GM18519 (cell line): ENCODE data around the gene MEGF10.

Experiments used
- ATAC-seq: cut with Tn5 transposase; IDR thresholded peaks from one replicate; pipeline ENCODE4 v1.9.1; 2021; ENCODE audit warnings: mild to moderate bottlenecking, moderate library complexity; ENCODE audit not compliant: unreplicated experiment, low FRiP score

Gene MEGF10

DNA sequence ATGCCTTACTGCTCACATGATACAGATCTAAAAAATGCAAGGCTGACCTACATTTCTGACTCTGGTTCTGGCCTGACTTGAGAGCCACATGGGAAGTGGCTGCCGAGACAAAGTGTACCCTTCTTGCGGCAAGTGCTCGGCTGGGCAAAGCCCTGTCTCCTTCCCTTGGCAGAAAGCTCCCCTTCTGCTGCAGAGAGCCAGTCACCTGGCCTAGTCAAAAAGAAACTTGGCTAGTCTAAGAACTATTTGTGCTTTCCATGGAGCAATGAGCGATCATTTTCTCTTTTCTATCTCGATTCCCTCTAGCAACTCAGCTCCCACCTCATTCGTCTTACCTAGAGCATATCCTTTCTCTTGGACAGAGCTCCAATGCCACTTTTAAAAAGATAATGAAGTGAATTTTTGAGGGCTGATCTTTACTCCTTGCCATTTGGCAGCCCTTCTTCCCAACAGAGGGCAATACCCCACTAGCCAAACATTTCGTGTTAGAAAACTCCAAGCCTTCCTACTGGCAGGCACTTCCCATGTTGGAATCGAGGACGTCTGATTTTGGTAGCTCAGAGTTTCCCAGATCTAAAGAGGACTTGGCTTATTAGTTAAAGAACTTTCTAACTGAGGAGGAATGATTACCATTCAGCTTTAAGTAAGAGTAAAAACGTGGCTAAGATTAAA is 118.8 kb downstream of the MEGF10 start:
- no peak for ATAC-seq

DNA sequence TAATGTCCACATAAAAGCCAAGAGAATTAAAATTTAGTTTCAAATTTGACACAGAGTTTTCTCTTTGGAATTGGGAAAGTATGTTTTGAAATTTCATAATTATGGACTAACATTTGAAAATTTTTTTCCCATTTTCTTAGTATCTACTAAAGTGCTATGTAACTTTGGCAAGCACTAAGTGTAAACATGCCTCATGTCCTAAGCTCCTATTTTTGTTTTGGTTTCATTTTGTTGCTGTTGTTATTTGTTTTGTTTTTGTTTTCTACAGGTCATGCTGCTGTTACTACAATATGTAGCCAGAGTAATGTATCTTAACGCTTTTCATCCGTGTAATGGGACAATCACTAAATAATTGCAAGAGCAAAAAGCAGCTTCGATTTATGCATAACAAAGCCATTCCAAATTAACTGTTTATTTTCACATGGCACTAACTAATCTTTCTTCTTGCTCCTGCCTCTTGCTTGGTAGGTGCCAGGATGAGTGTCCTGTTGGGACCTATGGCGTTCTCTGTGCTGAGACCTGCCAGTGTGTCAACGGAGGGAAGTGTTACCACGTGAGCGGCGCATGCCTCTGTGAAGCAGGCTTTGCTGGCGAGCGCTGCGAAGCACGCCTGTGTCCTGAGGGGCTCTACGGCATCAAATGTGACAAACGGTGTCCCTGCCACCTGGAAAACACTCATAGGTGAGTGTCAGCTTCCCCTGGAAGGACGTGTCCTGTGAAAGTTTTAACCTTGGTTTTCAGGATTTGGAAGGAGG is 119.5 kb downstream of the MEGF10 start:
- no peak for ATAC-seq

DNA sequence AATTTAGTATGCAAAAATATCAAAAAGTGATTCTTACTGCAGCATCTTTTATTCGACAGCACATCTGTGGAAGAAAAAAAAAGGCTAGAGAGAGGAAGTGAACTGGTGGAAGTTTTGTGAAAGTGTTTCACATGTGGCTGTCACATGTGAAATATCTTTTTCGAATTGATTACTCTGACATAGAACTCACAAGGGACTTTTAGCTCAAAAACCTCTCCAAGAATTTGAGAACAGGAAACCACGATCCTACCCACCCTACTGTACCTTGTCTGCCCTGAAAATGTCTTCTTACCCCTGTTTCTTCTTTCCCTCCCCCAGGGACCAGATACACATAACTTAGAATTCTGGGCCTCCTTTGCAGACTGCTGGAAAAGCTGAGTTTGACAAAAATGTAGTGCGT is 120.4 kb downstream of the MEGF10 start:
- no peak for ATAC-seq

DNA sequence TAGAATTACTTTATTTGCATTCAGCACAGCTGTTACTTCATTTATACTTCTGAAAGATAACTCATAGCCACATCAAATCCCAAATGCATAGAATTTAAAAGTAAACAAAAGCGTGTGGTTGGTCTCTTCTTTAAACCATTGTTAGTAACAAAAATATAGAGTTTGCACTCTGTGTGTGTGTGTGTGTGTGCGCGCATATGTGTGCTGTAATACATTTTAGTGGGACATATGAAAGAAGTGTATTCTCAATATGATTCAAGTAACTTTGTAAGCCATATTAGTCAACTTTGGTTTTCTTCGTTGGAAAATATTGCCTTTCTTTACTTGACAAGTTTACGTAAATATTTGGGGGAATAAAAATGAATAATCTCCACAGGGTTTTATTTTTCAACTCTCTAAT is 120.8 kb downstream of the MEGF10 start:
- ATAC-seq = no peak

DNA sequence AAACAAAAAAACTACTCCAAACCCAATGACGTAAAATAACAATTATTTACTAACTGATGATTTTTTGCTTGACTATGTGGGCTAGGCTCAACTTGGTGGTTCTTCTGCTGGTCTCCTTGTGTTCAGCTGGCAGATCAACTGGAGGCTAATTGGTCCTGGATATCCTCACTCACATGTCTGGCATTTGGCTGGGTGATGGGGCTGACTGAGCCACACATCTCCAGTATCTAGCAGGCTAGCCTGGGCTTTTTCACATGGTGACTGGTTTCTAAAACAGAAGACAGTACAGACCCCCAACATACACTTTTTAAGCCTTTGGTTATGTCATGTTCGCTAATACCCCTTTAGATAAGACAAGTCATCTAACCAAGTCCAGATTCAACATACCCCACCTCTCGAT is 122.1 kb downstream of the MEGF10 start:
- ATAC-seq = no peak

DNA sequence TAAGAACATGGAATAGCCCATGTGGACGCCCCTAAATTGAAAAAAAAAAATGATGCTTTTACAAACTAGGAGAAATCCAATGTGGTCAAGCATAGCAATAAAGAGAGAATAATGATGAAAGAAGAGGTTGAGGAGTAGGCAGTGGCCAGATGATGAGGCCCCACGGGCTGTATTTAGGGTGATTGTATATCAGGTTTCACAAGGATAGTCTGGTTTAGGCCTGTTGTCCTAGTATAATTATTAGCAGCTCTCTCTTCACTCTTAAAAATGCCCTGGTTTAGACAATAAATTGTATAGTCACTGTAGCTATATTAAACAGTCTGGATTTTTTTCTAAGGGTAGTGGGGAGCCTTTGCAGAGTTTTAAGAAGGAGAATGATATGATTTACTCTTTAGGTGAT is 124.4 kb downstream of the MEGF10 start:
- no peak for ATAC-seq

DNA sequence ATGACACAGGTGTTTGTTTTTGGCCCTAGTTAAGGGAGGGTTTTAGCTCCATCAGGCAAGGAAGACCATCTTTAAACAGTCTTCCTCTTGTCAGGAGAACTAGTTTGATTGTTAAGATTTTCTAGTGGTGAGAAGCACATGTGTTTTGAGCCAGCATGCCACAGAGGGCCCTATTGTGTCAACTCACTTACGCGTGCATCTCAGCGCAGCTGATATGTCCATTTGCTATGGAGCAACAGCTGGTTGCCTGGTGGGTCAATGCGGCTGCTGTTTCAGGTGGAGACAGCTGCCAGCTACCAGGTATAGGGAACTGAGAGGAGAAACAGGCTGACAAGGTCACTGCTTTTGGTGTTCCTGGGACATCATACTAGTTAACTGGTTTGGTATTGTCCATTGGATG is 126.3 kb downstream of the MEGF10 start:
- no peak for ATAC-seq

DNA sequence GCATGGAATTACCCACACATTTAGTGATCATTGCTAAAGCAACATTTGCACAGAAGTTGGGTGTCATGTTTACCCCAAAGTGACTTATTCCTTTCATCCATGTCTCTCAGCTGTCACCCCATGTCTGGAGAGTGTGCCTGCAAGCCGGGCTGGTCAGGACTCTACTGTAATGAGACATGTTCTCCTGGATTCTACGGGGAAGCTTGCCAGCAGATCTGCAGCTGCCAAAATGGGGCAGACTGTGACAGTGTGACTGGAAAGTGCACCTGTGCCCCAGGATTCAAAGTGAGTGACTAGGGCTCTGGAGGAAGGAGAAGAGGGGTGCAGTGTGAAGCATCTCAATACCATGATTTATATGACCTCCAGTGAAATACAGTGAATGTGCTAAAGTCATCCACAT is 126.9 kb downstream of the MEGF10 start:
- ATAC-seq = no peak

DNA sequence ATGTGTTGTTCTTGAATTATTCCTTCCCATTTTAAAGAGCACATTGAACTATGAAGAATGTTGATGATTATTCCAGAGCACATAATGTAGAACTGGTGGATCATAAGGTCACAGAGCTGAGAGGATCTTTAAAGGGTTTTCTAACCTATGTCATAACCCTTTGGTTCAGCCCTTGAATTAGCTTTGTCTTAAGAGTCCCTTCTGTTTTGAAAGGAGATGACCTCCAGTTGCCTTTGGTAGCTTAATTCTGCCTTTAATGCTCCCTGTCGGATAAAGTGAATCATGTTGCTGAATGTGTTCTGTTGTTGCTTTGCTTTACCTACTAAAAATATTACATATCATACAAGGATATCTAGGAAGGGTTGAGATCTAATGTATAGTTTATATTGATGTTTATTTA is 127.8 kb downstream of the MEGF10 start:
- no peak for ATAC-seq

DNA sequence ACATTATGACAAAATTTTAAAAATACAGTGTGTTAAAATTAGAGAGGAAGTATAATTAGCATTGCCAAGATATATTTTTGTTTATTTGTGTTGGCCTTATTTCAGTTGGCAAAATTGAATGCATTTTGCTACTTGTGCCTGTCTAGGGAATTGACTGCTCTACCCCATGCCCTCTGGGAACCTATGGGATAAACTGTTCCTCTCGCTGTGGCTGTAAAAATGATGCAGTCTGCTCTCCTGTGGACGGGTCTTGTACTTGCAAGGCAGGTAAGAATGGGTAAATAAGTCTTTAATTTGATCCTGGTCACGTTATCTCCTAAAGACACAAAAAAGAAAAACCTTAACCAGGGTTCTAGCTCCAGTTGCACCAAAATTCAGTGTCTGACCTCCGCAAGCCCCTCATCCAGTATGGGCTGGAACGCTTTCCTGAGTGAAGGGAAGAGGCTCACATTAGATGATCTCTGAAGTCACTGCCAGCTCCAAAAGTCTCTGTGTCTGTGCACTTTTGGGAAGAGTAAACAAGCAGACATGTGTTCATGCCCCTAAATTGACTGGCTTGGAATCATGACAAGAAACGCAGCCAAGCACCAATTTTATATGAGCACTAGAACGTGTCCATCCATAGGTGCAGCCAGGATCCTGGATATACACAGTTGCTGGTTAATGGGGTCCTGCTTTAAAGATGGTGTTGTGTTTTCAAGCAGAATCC is 128.5 kb downstream of the MEGF10 start:
- ATAC-seq = no peak

DNA sequence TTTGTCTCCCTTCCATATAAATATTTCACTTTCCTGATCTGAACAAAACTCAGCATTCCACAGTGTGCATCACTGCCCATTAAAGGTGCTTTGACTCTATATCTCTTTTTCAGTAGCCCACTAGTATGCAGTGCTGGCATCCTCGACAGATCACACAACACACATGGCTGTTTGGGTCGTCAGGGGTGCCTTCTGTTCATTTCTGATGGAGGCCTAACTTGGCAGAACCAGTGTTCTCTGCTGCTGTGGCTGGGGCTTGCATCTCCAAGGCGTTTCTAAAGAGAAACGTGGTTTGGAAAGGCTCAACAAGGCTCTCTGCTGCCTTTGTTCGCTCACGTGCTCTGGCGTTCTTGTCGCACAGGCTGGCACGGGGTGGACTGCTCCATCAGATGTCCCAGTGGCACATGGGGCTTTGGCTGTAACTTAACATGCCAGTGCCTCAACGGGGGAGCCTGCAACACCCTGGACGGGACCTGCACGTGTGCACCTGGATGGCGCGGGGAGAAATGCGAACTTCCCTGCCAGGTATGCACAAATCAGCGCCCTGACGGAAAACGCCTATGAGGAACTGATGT is 129.2 kb downstream of the MEGF10 start:
- no peak for ATAC-seq

DNA sequence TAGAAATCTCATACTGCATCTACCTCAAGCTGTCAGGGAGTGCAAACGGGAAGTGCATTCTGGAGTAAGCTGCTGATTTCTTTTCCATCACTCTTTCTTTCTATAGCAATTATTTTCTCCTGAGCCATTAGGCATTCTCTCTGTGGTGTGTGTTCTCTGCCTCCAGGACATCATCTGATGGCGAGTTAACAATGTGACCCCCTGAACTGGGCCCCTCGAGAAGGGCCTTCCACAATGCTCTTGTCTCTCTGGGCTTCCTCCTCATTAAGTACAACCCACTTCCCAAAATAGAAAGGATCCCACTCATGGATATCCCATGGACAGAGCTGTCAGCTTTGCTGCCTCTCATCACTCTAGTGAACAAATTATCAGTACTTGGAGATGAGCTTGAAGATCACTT is 130.2 kb downstream of the MEGF10 start:
- ATAC-seq = no peak

DNA sequence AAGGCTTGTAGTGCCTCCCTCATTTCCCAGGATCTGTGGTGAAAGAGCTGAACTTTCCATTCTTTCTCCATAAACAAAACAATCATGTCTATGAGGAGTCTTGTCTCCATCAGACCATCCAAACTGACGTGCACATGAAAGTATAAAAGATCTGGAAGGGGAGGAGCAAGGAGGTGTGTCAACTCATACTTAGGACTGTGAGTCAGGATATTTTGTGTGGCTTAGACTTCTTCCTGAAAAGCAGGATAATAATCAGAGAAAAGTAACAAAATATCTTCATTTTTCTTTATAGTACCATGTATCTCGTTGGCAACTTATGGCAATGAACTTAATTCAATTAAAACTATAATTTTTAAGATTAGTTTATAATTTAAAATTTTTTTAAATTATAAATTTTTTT is 130.9 kb downstream of the MEGF10 start:
- no peak for ATAC-seq

DNA sequence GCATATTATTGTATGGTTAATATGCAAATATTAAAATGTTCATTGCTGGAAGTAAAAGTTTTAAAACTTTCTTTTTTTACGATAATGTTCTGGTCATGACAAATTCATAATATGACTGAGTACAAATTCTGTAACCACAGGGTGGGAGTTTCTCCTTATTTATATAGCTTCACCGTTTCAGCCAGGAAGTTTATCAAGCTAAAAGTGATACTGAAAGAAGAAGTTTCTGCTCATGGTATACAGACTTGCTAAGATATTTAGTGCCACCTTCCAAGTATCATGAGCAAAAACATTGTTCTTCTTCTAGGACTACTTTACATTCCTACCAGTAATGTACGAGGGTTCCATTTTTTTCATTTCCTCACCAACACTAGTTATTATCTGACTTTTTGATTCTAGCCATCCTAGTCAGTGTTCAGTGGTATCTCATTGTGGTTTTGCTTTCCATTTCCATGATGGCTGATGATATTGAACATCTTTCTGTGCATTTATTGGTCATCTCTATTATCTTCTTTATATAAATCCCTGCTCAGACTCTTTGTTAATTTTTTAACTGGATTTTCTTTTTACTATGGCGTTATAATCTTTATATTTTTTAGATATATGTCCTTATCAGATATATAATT is 132.7 kb downstream of the MEGF10 start:
- ATAC-seq = peak; percentile 71

DNA sequence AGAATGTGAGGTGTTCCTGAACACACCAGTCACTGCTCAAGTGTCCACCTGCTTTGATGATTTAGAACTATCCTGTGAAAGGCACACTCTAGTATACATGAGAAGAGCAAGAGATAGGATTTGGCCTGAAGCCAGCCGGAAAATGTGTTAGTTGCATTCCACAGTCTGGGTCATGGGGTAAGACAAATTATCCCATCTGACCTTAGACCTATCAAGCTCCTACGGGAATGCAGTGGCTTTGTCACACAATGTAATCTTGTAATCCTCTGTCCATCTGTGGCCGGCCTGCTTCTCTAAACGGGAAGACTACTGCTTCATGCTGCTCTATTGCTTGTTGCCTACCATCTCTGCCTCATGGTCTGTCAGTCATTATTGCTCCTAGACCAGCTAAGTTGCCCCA is 134.4 kb downstream of the MEGF10 start:
- no peak for ATAC-seq

DNA sequence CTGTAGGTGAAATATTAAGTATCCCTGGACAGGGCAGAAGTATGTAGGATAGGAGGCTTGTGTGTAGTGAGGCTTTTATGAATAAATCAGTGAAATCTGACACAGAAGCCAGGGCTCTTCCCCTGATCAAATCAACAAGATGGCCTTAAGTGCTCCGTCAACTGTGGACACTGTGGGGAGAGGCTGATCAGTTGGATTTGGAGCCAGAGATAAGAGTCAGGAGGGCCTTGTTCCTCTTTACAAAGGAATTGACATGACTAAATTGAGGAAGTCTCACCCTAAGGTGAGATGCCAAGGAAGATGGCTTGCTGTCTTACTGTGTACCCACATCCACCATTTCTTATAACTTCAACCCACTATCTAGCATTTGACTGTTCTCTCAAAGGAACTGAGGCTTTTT is 135.3 kb downstream of the MEGF10 start:
- no peak for ATAC-seq

DNA sequence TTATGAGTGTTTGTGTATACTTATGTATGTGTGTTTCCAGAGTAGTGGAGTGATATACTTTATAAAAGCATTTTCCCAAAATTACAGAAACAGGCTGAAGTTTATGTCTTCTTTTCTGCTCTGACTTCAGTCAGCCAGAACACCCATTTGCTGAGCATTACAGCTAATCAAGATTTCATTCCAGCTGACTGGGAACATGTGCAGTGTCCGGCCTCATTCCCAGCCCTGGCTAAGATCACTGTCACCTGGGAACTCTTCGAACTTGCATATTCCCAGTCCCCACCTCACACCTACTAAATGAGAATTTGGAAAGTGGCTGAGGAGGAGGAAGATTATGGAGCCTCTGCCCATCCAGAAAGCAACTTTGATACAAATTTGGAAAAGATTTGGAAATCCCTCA is 136.1 kb downstream of the MEGF10 start:
- no peak for ATAC-seq

DNA sequence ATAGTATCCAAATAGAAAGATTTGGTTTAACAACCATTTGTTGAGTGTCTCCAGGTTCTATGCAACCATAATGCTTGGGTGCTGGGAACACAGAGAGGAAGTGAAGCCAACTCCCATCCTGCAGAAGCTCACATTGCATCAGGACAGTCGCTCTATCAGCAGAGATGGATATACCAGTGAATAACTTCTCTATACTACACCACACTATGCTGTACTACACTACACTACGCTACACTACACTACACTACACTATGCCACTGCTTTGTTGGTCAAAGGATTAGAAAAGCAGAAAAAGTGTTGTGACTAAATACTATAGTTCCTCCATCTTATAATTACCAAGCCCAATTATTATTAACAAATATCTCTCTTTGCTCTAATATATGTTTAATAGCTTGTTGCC is 137.7 kb downstream of the MEGF10 start:
- ATAC-seq = no peak

DNA sequence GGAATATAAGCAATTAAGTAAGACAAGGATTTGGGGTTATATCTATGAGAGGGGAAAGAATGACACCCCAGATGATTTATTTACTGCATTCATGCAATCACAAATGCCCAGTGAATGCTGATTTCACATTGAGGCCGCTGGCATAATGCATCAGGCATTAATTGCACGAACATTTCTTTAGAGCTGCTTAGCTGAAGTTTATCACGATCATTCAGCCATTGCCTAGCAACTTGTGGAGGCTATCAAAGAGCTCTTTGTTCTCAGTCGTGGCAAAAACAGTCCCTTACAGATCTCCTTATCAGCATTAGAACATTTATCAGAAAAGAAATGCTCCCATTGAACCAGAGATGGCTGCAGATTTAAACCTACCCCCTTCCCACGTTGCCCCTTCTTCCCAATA is 138.2 kb downstream of the MEGF10 start:
- ATAC-seq = no peak

DNA sequence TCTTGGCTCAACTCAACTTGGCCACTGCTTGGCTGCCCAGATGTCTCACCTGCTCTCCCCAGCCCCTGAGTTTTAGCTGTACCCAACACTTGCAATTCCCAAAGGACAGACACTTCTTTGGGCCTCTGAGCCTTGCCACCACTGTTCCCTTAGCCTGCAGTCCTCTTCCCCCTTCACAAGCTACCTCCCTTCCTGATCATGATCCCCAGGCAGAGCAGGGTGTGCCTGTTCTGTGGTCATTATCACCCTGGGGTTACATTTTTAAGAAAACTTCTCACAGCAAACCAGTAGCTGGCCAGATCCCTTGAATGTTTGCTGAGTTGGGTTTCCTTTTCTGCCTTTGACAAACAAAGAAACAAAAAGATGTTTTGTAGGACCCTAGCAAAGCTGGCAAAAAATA is 139.3 kb downstream of the MEGF10 start:
- no peak for ATAC-seq

DNA sequence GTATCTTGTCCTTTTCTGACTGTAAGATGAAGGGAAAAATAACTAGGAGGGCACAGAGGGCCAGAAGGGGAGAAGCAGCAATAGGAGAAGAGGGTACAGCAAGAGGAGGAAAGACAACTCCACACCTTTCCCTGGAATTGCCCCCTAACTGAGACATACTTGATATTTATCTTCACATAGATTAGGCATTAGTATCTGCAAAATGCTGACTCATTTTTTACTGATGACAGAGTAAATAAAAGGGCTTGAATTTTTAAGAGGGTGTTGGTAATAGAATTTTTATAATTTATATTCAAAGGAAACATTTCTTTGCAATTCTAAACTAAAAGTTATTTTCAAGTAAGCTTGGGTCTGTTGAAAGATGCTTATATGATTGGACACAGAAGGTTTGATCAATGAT is 140.0 kb downstream of the MEGF10 start:
- ATAC-seq = no peak
